Forelimb muscle (tissue), 1 donor: ENCODE data around the gene RHOH. TPM values are rescaled to one million over a fixed set of nuclear protein-coding genes. Genes with fewer than 3 reads are reported as not detected.
"Not testable (repeated sequence)": the region's sequence is repeated elsewhere in the genome, so short reads cannot be mapped to it uniquely, and the experiment has no call there.

Experiments
- DNase-seq: peaks from one replicate; pipeline ENCODE4 v3.0.0-alpha.2; 2013; ENCODE audit warnings: low read depth
- polyA plus RNA-seq: library from polyadenylated mRNA; unstranded; fragments of 120-200 nt; gene quantifications from one replicate; pipeline ENCODE4 v1.2.1, GENCODE V29; 2013; ENCODE audit not compliant: insufficient read length

The RHOH gene
- polyA plus RNA-seq, 1 donor: 0.33 TPM

GRCh38 chr4:40262077-40262528 lies 65.3 kb downstream of the RHOH start:
- DNase-seq: no peak

GRCh38 chr4:40262861-40263260 lies 66.0 kb downstream of the RHOH start:
- DNase-seq: no peak

GRCh38 chr4:40264497-40264896 lies 67.7 kb downstream of the RHOH start:
- DNase-seq: no peak

- DNase-seq: no peak
Observed at GRCh38 chr4:40264995-40265909, 68.4 kb downstream of the RHOH start.

- DNase-seq: no peak
Observed at GRCh38 chr4:40265910-40266274, 69.1 kb downstream of the RHOH start.

- no peak for DNase-seq
Observed at GRCh38 chr4:40269133-40269532, 72.3 kb downstream of the RHOH start.

GRCh38 chr4:40270609-40271008 lies 73.8 kb downstream of the RHOH start:
- DNase-seq: no peak

- no peak for DNase-seq
Observed at GRCh38 chr4:40275065-40275730, 78.4 kb downstream of the RHOH start.

GRCh38 chr4:40276546-40276945 lies 79.7 kb downstream of the RHOH start:
- no peak for DNase-seq

- DNase-seq: no peak
Observed at GRCh38 chr4:40280586-40280985, 83.8 kb downstream of the RHOH start.

- no peak for DNase-seq
Observed at GRCh38 chr4:40281099-40281498, 84.3 kb downstream of the RHOH start.

GRCh38 chr4:40281913-40282312 lies 85.1 kb downstream of the RHOH start:
- no peak for DNase-seq

GRCh38 chr4:40282857-40283256 lies 86.0 kb downstream of the RHOH start:
- DNase-seq: not testable (repeated sequence)

GRCh38 chr4:40283413-40283812 lies 86.6 kb downstream of the RHOH start:
- DNase-seq: no peak

- no peak for DNase-seq
Observed at GRCh38 chr4:40283968-40284367, 87.1 kb downstream of the RHOH start.

- no peak for DNase-seq
Observed at GRCh38 chr4:40285692-40286091, 88.9 kb downstream of the RHOH start.

GRCh38 chr4:40288566-40288965 lies 91.7 kb downstream of the RHOH start:
- DNase-seq: no peak

- no peak for DNase-seq
Observed at GRCh38 chr4:40289366-40290188, 92.7 kb downstream of the RHOH start.

- not testable (repeated sequence) for DNase-seq
Observed at GRCh38 chr4:40290611-40291186, 93.9 kb downstream of the RHOH start.

GRCh38 chr4:40292313-40292759 lies 95.5 kb downstream of the RHOH start:
- no peak for DNase-seq

GRCh38 chr4:40294339-40294738 lies 97.5 kb downstream of the RHOH start:
- DNase-seq: no peak

- not testable (repeated sequence) for DNase-seq
Observed at GRCh38 chr4:40295030-40295429, 98.2 kb downstream of the RHOH start.
